Measurements from ENCODE around the gene VAC14. TPM values are rescaled to one million over a fixed set of nuclear protein-coding genes. Genes with fewer than 3 reads are reported as not detected.
A peak's percentile ranks its signal among the peaks of the same experiment; 100 is the strongest.

Gene VAC14
- total RNA-seq, 2 donors from 2014 or later = 33.6 to 50.9 TPM

DNA sequence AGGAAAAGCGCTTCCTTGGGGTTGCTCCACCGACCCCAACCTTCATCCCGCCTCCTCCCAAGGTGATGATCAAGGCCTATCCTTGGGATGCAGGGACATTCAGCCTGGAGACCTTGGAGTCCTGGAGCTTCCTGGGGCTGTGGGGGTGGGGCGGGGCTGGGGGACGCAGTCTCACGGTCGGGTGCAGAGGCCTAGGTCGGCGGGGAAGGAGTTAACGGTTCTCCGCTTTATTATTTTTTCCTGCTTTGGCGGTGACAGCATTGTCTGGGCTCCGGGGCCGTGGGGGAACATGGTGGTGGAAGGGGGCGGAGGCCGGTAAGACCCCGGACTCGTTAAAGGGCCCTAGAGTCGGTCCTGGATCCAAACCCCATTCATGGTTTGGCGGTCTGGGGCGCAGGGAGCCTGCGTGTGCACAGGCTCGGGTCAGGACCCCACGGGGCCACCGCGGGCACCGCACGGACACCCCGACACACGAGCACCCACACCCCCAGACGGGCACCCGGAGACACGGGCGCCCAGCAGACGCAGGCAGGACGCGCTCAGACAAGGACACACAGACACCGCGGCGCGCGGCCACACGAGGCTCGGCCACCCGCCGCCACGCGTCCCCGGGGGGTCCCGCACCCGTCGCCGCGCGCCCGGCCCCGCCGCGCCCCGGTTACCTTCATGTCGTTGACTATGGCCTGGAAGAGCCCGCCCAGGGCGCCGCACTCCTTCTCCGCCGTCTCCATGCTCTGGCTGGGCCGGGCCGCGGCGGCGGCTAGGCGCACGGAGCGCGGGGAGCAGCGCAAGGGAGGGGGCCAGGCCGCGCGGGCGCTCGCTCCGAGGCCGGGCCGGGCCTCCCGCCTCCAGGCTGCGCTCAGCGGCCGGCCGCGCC lies 115.7 kb downstream of the VAC14 start:
- ATAC-seq (peak in 1 of 2 donors; percentile 38), DNase-seq (ENCODE audit: low spot score) (no peak)
- Mint-ChIP-seq H3K9me3 (no peaks in the 10 kb centered on the region), H3K4me1 (ENCODE audit: low read depth in 2 of 2) (no peaks in the 10 kb centered on the region), H3K27me3 (peaks cover 0 to 4% of the 10 kb centered on the region in 2 donors), H3K27ac (no peak overlapping the region), H3K36me3 (no peaks in the 10 kb centered on the region), H3K4me3 (no peak overlapping the region)

DNA sequence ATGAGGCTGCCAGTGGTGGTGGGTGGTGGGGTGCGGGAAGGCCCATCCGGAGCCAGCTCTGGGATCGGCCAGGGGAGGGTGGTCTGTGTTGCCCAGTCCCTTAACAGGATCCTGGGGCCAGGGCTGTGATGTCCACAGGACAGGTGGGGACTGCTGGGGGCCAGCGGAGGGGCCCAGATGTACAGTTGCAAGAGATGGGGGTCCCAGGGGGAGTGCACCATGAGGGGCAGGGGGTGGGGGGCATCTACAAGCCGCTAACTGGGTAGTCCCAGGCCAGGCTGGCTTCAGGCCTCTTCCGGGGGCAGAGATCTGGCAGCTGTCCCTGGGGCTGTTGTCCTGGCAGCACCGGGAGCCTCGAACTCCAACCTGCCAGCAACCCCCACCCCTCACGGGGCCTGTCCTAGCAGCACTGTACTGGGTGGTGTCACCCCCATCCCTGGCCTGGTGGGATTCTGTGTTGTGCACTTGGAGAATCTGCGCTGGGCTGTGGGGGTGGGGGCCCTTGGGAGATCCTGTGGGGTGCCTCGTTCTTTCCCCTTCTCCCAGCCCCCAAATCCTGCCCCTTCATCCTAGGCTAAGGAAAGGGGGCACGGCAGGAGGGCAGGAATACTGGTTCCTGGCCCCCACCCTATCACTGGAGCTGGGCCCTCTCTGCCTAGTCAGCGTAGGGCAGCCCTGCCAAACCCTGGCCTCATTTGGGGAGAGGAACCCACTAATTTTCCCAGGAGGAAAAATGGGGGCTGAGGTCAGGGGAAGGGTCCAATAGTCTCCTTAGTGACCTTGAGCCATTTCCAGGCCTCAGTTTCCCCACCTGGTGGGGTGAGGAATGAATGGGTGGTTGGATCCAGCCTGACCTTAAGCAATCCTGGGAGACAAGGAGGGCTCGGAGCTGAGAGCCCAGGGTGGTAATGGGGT lies 116.6 kb downstream of the VAC14 start:
- DNase-seq (ENCODE audit: low spot score) (no peak), ATAC-seq (no peak)
- Mint-ChIP-seq H3K27me3 (peaks cover 0 to 4% of the 10 kb centered on the region in 2 donors), H3K4me1 (ENCODE audit: low read depth in 2 of 2) (no peaks in the 10 kb centered on the region), H3K4me3 (no peak overlapping the region), H3K9me3 (no peaks in the 10 kb centered on the region), H3K36me3 (no peaks in the 10 kb centered on the region), H3K27ac (no peak overlapping the region)

DNA sequence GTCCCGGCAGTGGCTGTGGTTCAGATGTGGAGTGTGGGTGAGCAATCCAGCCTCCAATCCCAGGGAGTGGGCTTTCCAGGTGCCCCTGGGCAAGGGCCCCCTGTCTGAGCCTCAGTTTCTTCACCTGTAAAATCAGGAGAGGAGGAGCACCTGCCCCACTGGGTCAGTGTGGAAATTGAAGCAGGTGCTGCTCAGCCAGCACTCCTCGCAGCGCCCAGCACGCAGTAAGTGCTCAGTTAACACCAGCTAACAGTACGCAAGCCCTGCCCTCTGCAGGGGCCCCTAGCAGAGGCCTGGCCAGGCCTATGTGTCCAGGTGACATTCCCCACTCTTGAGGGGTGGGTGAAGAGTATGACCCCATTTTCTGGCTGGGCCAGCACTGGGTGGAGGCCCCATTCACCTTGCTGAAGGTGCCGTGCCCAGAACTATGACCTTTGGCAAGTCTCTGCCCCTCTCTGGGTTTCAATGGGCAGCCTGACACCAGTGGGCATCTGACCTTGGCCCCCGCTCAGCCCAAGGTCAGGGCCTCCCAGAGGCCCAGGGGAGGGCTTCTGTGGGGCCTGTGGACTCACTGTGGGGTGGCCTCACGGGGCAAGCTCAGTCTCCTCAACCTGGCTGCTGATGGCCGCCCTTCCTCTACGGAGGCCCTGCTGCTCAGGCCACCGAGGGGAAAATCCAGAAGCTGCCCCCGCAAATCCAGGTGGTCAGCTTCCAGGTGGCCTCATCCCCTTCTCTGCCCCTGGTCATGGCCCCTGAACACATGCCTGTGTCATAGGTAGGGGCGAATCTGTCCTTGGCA lies 117.6 kb downstream of the VAC14 start:
- Mint-ChIP-seq H3K4me1 (ENCODE audit: low read depth in 2 of 2) (peaks cover 3 to 9% of the 10 kb centered on the region in 2 donors), H3K27me3 (peaks cover 0 to 4% of the 10 kb centered on the region in 2 donors), H3K4me3 (no peak overlapping the region), H3K9me3 (no peaks in the 10 kb centered on the region), H3K27ac (no peak overlapping the region), H3K36me3 (no peaks in the 10 kb centered on the region)
- DNase-seq (ENCODE audit: low spot score) = no peak
- ATAC-seq = no peak

DNA sequence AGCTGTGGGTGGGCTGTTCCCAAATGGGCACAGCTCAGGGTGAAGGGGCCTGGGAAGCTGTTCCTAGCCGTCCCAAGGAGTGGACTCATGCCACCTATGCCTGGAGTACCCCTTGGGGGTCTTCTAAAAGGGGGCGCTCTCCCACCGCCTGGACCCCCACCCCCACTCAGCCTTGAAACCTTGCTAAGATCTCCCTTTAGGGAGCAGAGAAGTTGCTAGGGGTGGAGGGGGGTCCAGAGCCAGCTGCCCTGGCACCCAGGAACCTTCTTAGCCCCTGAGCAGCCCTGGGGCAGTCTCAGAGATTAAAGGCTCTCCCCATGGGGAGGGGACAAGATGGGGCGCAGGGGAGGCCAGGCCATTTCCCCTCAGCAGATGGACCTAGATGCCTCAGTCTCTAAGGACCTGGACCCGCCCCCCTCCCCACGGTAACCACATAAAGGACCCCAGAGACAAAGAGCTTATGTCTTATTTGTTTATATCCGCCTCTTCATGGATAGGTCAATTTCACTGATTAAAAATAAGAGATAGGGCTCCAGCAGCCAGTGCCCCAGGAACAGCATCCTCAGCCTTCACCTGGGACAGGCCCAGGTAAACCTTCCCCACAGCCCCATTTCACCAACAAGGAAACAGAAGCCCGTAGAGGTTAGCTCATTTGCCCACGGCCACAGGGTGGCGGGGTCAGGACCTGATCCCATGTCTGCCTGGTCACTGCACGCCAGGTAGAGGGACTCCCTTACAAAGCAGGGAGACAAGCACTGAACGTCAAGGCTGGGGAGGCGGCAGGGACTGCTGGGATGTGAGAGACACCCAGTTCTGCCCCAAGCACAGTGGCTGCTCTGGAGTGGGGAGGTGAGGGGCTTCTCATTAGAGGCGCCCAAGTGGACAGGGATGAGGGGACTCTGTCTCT lies 118.5 kb downstream of the VAC14 start:
- Mint-ChIP-seq H3K27me3 (peaks cover 0 to 4% of the 10 kb centered on the region in 2 donors), H3K36me3 (no peaks in the 10 kb centered on the region), H3K27ac (no peak overlapping the region), H3K4me1 (ENCODE audit: low read depth in 2 of 2) (peaks cover 3 to 9% of the 10 kb centered on the region in 2 donors), H3K4me3 (no peak overlapping the region), H3K9me3 (no peaks in the 10 kb centered on the region)
- DNase-seq (ENCODE audit: low spot score) = no peak
- ATAC-seq = no peak

DNA sequence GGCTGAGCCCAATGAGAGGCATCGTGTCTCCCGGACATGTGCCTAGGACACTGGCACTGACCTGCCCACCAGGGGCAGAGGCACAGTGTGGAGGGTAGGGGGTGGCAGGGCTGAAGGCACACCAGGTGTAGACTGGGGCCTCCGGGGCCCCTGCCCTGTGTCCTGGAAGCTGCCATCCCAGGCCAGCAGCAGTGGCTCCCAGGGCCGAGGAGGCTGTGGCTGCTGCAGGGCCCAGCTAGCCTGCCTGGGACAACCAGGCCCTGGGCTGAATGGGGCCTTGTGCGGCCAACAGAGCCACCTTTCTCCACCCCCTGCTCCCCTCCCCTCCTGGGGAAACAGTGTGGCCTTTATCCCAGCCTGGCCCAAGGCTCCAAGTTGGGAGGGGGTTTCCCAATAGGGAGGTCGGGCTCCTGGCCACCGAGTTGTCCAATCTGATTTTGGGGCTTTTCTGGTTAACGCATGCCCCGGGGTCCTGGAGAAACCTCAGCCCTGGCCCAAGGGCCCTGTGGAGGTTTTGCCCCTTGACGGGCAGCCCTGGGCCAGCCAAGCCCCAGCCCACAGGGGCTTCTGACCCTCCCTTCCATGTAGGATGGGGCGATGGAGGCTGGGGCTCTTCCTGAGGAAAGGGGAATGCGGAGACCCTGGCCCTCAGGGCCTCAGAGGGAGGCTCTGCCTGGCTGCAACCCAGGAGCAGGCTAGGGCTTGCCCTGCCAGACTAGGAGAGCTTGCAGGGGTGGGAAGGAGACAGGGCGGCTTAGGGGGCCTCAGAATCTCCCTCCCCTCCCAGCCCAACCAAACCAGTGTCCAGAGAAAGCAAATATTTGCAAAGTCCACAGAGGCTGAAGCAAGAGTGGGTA lies 119.3 kb downstream of the VAC14 start:
- Mint-ChIP-seq H3K4me3 (no peak overlapping the region), H3K4me1 (ENCODE audit: low read depth in 2 of 2) (peaks cover 3 to 9% of the 10 kb centered on the region in 2 donors), H3K9me3 (no peaks in the 10 kb centered on the region), H3K27me3 (peaks cover 0 to 4% of the 10 kb centered on the region in 2 donors), H3K27ac (no peak overlapping the region), H3K36me3 (no peaks in the 10 kb centered on the region)
- ATAC-seq = no peak
- no peak for DNase-seq (ENCODE audit: low spot score)

DNA sequence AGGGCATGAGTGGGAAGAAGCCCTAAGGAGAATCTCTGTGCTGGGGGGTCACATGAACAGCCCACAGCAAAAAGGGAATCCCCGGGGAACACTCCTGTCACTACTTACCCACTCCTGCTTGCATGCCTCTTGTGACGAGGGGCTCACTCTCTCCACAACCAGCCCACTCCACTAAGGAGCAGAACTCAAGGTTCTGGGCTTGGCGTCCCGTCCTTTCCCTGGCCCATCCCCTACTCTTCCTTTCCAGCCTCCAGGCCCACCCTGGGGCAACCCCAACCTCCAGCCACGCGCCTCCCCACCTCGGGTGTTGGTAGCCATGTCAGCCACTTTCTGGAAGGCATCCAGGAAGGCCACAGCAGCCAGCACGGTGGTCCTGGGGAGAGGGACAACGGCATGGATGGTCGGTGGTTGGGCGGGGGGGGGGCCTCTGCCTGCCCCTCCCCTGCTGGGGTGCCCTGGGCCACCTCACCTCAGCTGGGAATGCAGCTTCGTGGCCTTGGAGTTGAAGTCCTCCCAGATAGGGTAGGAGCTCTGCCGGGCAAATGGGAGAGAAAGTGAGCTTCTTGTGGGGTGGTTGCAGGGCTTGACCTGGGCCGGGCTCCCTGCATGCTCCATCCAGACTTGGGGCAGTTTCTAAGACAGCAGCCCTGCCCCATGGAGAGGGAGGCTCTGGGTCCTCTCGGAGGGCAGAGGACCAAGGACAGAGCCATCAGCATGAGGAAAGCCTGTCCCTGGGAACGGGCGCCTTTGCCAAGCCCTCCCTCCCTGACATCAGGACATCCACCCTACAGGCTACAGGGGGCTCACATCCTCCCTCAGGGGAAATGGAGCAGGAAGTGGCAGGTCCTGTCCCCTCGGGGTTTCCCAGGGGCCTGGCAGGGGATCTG lies 120.2 kb downstream of the VAC14 start:
- Mint-ChIP-seq H3K27me3 (peaks cover 0 to 4% of the 10 kb centered on the region in 2 donors), H3K9me3 (no peaks in the 10 kb centered on the region), H3K36me3 (no peaks in the 10 kb centered on the region), H3K4me3 (no peak overlapping the region), H3K4me1 (ENCODE audit: low read depth in 2 of 2) (peaks cover 3 to 9% of the 10 kb centered on the region in 2 donors), H3K27ac (no peak overlapping the region)
- DNase-seq (ENCODE audit: low spot score) (no peak), ATAC-seq (no peak)

DNA sequence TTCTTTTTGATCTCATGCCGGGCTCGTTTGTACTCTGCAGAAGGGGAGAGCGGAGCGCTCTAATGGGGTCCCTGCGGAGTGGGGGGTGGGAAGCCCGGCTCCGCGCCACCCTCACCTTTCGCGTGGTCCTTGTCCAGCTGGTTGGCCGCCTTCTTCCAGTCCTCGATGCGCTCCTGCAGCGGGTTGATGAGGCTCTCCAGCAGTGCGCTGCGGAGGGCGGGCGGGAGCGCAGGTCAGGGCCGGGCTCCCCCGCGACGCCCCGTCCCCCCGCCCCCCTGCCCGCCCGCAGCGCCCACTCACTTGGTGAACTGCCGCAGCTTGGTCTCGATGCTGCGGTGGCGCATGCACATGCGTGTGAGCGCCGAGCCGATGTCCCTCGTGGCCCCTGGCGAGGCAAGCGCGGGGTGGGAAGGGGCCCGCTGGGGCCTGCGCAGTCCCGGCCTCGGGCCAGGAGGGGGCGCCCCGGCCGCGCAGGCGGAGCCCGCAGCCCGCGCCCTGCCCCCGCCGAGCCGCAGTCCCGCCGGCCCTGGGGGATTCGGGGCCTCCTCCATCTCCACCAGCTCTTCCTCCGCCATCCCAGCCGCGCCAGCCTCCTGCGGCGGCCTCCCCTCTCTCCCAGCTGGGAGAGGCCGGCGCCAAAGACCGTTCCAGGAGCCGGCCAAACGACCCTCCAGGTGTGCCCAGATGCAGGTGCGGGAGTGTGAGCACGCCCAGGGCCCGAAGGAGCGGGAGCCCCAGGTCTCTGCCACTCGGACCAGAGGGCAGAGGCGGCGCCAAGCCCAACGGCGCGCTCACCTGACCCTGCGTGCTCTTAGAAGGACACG lies 121.1 kb downstream of the VAC14 start:
- no peak for DNase-seq (ENCODE audit: low spot score)
- peaks cover 3 to 9% of the 10 kb centered on the region in 2 donors for H3K4me1 Mint-ChIP-seq (ENCODE audit: low read depth in 2 of 2)

DNA sequence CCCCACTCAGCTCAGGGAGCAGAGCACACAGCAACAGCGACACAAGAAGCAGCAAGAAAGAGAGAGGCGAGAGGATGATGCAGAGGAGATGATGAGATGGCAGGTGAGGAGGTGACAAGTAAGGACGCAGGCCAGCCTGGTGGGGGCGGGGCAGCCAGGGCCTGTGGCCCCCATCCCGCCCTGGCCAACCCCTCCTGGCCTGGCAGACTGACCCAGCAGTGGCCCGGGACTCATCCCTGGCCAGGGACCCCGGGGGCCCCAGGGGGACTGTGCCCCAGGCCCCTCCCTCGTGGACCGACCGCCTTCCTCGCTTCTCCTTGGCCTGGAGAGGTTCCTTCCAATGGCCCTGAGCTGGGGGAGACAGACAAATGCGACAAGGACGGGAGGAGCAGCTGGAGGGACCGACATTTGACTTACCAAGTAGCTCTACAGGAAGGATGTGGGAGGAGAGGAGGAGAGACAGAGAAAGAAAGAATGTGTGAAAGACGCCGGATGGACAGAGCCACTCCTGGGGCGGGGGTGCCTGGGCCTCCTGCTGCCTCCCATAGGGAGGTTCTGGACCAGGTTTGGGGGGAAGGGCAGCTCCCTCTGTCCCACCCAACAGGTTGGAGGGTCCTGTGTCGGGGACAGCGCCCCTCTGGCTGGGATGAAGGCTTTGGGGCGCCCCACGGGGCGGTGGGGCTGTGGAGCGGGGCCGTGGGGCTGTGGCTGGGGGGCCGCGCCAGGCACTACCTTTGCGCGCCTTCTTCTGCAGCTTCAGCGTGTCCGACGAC lies 121.9 kb downstream of the VAC14 start:
- Mint-ChIP-seq H3K4me3 (peak overlapping the region; percentile 45), H3K36me3 (no peaks in the 10 kb centered on the region), H3K9me3 (no peaks in the 10 kb centered on the region), H3K27me3 (peaks cover 0 to 3% of the 10 kb centered on the region in 2 donors), H3K27ac (no peak overlapping the region), H3K4me1 (ENCODE audit: low read depth in 2 of 2) (peaks cover 3 to 9% of the 10 kb centered on the region in 2 donors)
- ATAC-seq (peak; percentile 21 to 52), DNase-seq (ENCODE audit: low spot score) (no peak)

More for the DNA sequence above, 121.1 kb downstream of the VAC14 start:
- Mint-ChIP-seq H3K27ac (no peak overlapping the region), H3K27me3 (peaks cover 0 to 4% of the 10 kb centered on the region in 2 donors), H3K9me3 (no peaks in the 10 kb centered on the region), H3K36me3 (no peaks in the 10 kb centered on the region), H3K4me3 (no peak overlapping the region)
- no peak for ATAC-seq

DNA sequence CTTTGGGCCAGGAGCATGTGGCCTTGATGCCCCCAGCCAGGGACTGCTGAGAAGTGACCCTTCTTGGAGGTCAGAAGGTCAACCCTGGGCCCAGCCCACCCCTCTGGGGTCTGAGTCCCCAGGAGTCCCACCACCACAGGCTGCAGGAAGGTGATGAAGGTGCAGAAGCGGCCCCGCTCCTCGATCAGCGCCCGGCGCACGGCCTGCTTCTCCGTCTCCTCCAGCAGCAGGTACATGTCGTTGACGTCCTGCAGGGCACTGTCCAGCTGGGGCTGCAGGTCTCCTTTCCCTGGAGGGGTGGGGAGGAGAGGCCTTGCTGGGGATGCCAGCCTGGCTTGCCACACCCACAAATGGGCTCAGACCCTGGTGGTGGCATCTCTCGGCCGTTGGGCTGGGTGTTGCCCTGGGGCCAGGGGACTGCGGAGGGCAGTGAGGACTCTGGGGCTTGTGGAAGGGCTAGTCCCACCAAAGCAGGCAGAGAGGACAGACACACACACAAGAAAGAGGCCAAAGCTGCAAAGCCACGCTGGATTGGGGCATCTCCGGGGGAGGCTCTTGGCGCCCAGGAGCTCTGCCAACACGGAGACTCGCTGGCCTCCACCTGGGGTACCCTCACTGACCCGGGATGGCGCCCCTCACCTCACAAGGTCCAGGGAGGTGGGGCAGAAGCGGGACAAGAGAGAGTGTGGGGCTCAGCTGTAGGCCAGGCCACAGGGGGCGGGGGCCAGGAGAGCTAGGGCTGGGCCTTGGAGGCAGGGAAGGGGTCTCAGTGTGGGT lies 122.6 kb downstream of the VAC14 start:
- Mint-ChIP-seq H3K27me3 (no peaks in the 10 kb centered on the region), H3K36me3 (no peaks in the 10 kb centered on the region), H3K4me1 (ENCODE audit: low read depth in 2 of 2) (peaks cover 3 to 9% of the 10 kb centered on the region in 2 donors), H3K9me3 (no peaks in the 10 kb centered on the region), H3K4me3 (peak overlapping the region; percentile 45), H3K27ac (no peak overlapping the region)
- DNase-seq (ENCODE audit: low spot score) (no peak), ATAC-seq (no peak)

Data from natural killer cell treated with Interleukin-12 subunit alpha and Interleukin-12 subunit beta and Interleukin-15 and Interleukin-18, amount 100 ng/mL, for 72 hours (primary cell).